HCT116 (cell line): ENCODE results near the gene PKD2L1. TPM values are rescaled to one million over a fixed set of nuclear protein-coding genes. Genes with fewer than 3 reads are reported as not detected.

Experiments
- ATAC-seq: fragments of 200-7000 bp; cut with Tn5 transposase; 2 replicates; pipeline ENCODE4 v1.9.1; 2020; ENCODE audit warnings: mild to moderate bottlenecking, moderate library complexity
- BruUV-seq: library from RNA; stranded (reverse); fragments of 400-500 nt; replicated peaks from 2 replicates; lab custom pipeline; 2021; lab: Mats Ljungman, UMichigan
- CTCF ChIA-PET: fragments of 300-600 bp; sonication (Branson Sonifier 250); formaldehyde crosslinking; loops from one replicate; lab custom pipeline; 2021; ENCODE audit warnings: antibody characterized with exemption; lab: Charles Lee
- POLR2A ChIA-PET: fragments of 300-600, 350-600 bp; sonication (Branson Sonifier 250); formaldehyde crosslinking; loops from one replicate; lab custom pipeline; 2021; ENCODE audit warnings: antibody characterized with exemption; lab: Charles Lee
- RAD21 ChIA-PET, 2 experiments: fragments of 300-600 bp; sonication (Branson Sonifier 250); formaldehyde crosslinking; loops; one replicate each; lab custom pipeline; 2023; ENCODE audit warnings: low total read pairs in 2 of 2; ENCODE audit not compliant: uncharacterized antibody in 2 of 2, unreplicated experiment in 2 of 2, low non-redundant PET in 1 of 2; lab: Charles Lee
- DNase-seq: peaks from one replicate; pipeline ENCODE4 v3.0.0-alpha.2; 2010; ENCODE audit warnings: low read depth, low spot score
- H2AFZ ChIP-seq: fragments of 200-600 bp; shearing (Covaris generic), sonication (generic); 2 replicates; pipeline ENCODE4 v1.6.1; 2017; ENCODE audit warnings: low read depth, mixed run types, mixed read lengths, antibody characterized with exemption, low read length; ENCODE audit not compliant: poor library complexity, severe bottlenecking
- H3K27ac ChIP-seq: 2 replicates; pipeline ENCODE4 v1.5.1; 2012; ENCODE audit warnings: low read depth, low read length
- H3K27me3 ChIP-seq: fragments of 200-600 bp; sonication (generic); 2 replicates; pipeline ENCODE4 v1.6.1; 2016; ENCODE audit warnings: mixed run types, low read length, mixed read lengths; ENCODE audit not compliant: insufficient read depth
- H3K36me3 ChIP-seq, 2 experiments: fragments of 200-500 bp in 1 of 2; fragments of 200-600 bp in 1 of 2; sonication (Bioruptor generic) in 1 of 2; sonication (generic) in 1 of 2; 2 replicates each; pipeline versions ENCODE4 v1.5.1 to v1.6.1; 2014 to 2016; ENCODE audit warnings: low read length in 2 of 2, inconsistent platforms in 1 of 2, mixed read lengths in 1 of 2, mixed run types in 1 of 2; ENCODE audit not compliant: insufficient read depth in 2 of 2, control insufficient read depth in 1 of 2
- H3K4me1 ChIP-seq, 2 experiments: fragments of 200-600 bp in 1 of 2; sonication (generic) in 1 of 2; 2 replicates each; pipeline versions ENCODE4 v1.5.1 to v1.6.1; 2012 to 2017; ENCODE audit warnings: low read length in 2 of 2, inconsistent platforms in 1 of 2, mild to moderate bottlenecking in 1 of 2, mixed read lengths in 1 of 2, mixed run types in 1 of 2, moderate library complexity in 1 of 2; ENCODE audit not compliant: insufficient read depth in 2 of 2, control insufficient read depth in 1 of 2
- H3K4me2 ChIP-seq: fragments of 200-600 bp; sonication (generic); 2 replicates; pipeline ENCODE4 v1.6.1; 2017; ENCODE audit warnings: mixed run types, low read length, mixed read lengths
- H3K4me3 ChIP-seq, 2 experiments: fragments of 200-600 bp in 1 of 2; sonication (generic) in 1 of 2; replicated peaks in 1 of 2; 2 replicates each; pipeline ENCODE4 v1.5.1; 2011 to 2016; ENCODE audit warnings: low read length in 2 of 2, control low read depth in 1 of 2, low read depth in 1 of 2, mild to moderate bottlenecking in 1 of 2, mixed read lengths in 1 of 2, mixed run types in 1 of 2
- H3K79me2 ChIP-seq: fragments of 200-600 bp; sonication (generic); 2 replicates; pipeline ENCODE4 v1.6.1; 2017; ENCODE audit warnings: mild to moderate bottlenecking, mixed run types, low read length, moderate library complexity, mixed read lengths; ENCODE audit not compliant: insufficient read depth
- H3K9ac ChIP-seq: fragments of 200-600 bp; sonication (generic); 2 replicates; pipeline ENCODE4 v1.6.1; 2016; ENCODE audit warnings: low read length, mixed read lengths
- H3K9me2 ChIP-seq: fragments of 200-600 bp; sonication (generic), shearing (Covaris generic); 2 replicates; pipeline ENCODE4 v1.6.1; 2017; ENCODE audit warnings: mixed run types, mild to moderate bottlenecking, moderate library complexity; ENCODE audit not compliant: insufficient read depth
- H3K9me3 ChIP-seq, 2 experiments: fragments of 200-500 bp in 1 of 2; fragments of 200-600 bp in 1 of 2; sonication (Bioruptor generic) in 1 of 2; sonication (generic) in 1 of 2; 2 replicates each; pipeline ENCODE4 v1.6.1; 2014 to 2017; ENCODE audit warnings: low read length in 2 of 2, mixed read lengths in 2 of 2, inconsistent platforms in 1 of 2, low read depth in 1 of 2, mild to moderate bottlenecking in 1 of 2, mixed run types in 1 of 2, moderate library complexity in 1 of 2; ENCODE audit not compliant: control insufficient read depth in 1 of 2, insufficient read depth in 1 of 2
- H4K20me1 ChIP-seq: fragments of 200-600 bp; sonication (generic), shearing (Covaris generic); 2 replicates; pipeline ENCODE4 v1.6.1; 2017; ENCODE audit warnings: mixed run types, mild to moderate bottlenecking, moderate library complexity; ENCODE audit not compliant: insufficient read depth
- CBX3 ChIP-seq: IDR thresholded peaks from 2 replicates; pipeline ENCODE4 v1.6.1; 2012; ENCODE audit warnings: low read depth
- EGR1 ChIP-seq: IDR thresholded peaks from 2 replicates; pipeline ENCODE4 v1.6.1; 2012; ENCODE audit warnings: low read depth
- ELF1 ChIP-seq: IDR thresholded peaks from 2 replicates; pipeline ENCODE4 v1.6.1; 2012; ENCODE audit warnings: low read depth, borderline replicate concordance
- EZH2 ChIP-seq: fragments of 200-600 bp; sonication (generic); IDR thresholded peaks from 2 replicates; pipeline ENCODE4 v1.6.1; 2017; ENCODE audit warnings: antibody characterized with exemption, mixed run types
- FOSL1 ChIP-seq: IDR thresholded peaks from 2 replicates; pipeline ENCODE4 v1.6.1; 2012; ENCODE audit warnings: low read depth
- POLR2A ChIP-seq: IDR thresholded peaks from 2 replicates; pipeline ENCODE4 v1.7.0; 2011; ENCODE audit warnings: borderline replicate concordance; ENCODE audit not compliant: insufficient read depth, insufficient read length; ENCODE audit errors: extremely low read depth
- POLR2AphosphoS5 ChIP-seq: IDR thresholded peaks from 2 replicates; pipeline ENCODE4 v1.6.1; 2011; ENCODE audit warnings: mild to moderate bottlenecking, low read depth, low read length, moderate library complexity
- RAD21 ChIP-seq: IDR thresholded peaks from 2 replicates; pipeline ENCODE4 v1.6.1; 2012; ENCODE audit warnings: low read depth, mild to moderate bottlenecking
- SIN3A ChIP-seq: IDR thresholded peaks from 2 replicates; pipeline ENCODE4 v1.6.1; 2012; ENCODE audit warnings: low read depth
- SP1 ChIP-seq: IDR thresholded peaks from 2 replicates; pipeline ENCODE4 v1.6.1; 2012; ENCODE audit warnings: low read depth
- TCF7L2 ChIP-seq: IDR thresholded peaks from 2 replicates; pipeline ENCODE4 v1.7.0; 2011; ENCODE audit warnings: borderline replicate concordance, inconsistent platforms; ENCODE audit not compliant: insufficient read depth, insufficient read length; ENCODE audit errors: extremely low read depth
- YY1 ChIP-seq: IDR thresholded peaks from 2 replicates; pipeline ENCODE4 v1.6.1; 2011; ENCODE audit warnings: low read length, low read depth, moderate library complexity, mild to moderate bottlenecking; ENCODE audit not compliant: insufficient replicate concordance; ENCODE audit errors: extremely low read depth
- intact Hi-C: fragments of 100-400 bp; cut with micrococcal nuclease; formaldehyde crosslinking; loops from 2 replicates; pipeline ENCODE4 v1.10.0; 2022
- total RNA-seq: library from RNA; stranded (reverse); gene quantifications from one replicate; pipeline ENCODE4 v1.2.1, GENCODE V29; 2021; ENCODE audit not compliant: unreplicated experiment
- TF ChIP-seq, protein P1 (sequence below), 3 experiments: fragments of 200-600 bp in 1 of 3; sonication (generic) in 1 of 3; IDR thresholded peaks in 2 of 3; conservative IDR thresholded peaks in 1 of 3; 2 replicates each; pipeline ENCODE4 v1.5.1; 2012 to 2017; ENCODE audit warnings: low read depth in 2 of 3, low read length in 2 of 3, antibody characterized with exemption in 1 of 3, borderline replicate concordance in 1 of 3, control low read depth in 1 of 3, mild to moderate bottlenecking in 1 of 3, mixed read lengths in 1 of 3, mixed run types in 1 of 3, moderate library complexity in 1 of 3; ENCODE audit not compliant: insufficient read depth in 1 of 3
- TF ChIP-seq, protein P2 (sequence below): IDR thresholded peaks from 2 replicates; pipeline ENCODE4 v1.6.1; 2012

The PKD2L1 gene
- total RNA-seq, 1 experiment from 2014 or later = 0.17 TPM

DNA sequence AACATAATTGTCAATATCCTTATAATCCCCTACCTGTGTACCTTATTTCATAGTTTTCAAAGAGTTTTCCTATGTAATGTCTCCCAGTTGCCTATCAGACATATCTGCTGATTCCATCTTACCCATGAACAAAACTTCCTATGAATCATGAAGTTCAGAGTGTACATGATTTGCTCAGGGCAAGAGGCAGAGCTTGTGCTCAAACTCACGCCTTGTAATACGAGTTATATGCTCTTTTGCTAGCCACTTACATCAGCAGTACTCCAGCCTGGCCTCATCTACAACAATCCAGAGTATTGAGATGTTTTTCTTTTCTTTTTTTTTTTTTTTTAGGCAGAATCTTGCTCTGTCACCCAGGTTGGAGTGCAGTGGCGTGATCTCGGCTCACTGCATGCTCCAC lies 11.8 kb downstream of the PKD2L1 start:
- Histone ChIP-seq H3K9me3 (no peaks in the 10 kb centered on the region), H3K79me2 (no peaks in the 10 kb centered on the region), H3K27me3 (peaks cover 31% of the 10 kb centered on the region), H3K4me2 (no peak overlapping the region), H3K9me2 (no peaks in the 10 kb centered on the region), H3K36me3 (no peaks in the 10 kb centered on the region), H4K20me1 (no peaks in the 10 kb centered on the region), H2AFZ (no peak overlapping the region), H3K27ac (no peak overlapping the region), H3K4me3 (no peak overlapping the region), H3K9ac (no peak overlapping the region), H3K4me1 (no peaks in the 10 kb centered on the region)
- intact Hi-C loops = no loop called here
- POLR2A ChIA-PET = no interaction called here
- ATAC-seq (no peak), DNase-seq (no peak)
- RAD21 ChIA-PET = no interaction called here
- BruUV-seq = no TSS peak
- no peak for TF ChIP-seq SIN3A
- no peak for TF ChIP-seq EZH2
- TF ChIP-seq, protein P1, sequence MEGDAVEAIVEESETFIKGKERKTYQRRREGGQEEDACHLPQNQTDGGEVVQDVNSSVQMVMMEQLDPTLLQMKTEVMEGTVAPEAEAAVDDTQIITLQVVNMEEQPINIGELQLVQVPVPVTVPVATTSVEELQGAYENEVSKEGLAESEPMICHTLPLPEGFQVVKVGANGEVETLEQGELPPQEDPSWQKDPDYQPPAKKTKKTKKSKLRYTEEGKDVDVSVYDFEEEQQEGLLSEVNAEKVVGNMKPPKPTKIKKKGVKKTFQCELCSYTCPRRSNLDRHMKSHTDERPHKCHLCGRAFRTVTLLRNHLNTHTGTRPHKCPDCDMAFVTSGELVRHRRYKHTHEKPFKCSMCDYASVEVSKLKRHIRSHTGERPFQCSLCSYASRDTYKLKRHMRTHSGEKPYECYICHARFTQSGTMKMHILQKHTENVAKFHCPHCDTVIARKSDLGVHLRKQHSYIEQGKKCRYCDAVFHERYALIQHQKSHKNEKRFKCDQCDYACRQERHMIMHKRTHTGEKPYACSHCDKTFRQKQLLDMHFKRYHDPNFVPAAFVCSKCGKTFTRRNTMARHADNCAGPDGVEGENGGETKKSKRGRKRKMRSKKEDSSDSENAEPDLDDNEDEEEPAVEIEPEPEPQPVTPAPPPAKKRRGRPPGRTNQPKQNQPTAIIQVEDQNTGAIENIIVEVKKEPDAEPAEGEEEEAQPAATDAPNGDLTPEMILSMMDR (IDR thresholded peaks at IDR 0.05 in 2 of 3, conservative IDR thresholded peaks at IDR 0.05 in 1 of 3; ENCODE audit: borderline replicate concordance in 1 of 3, insufficient read depth in 1 of 3, low read depth in 2 of 3, low read length in 2 of 3) = no peak
- no peak for TF ChIP-seq TCF7L2
- no peak for TF ChIP-seq POLR2AphosphoS5
- no peak for TF ChIP-seq FOSL1
- TF ChIP-seq, protein P2, sequence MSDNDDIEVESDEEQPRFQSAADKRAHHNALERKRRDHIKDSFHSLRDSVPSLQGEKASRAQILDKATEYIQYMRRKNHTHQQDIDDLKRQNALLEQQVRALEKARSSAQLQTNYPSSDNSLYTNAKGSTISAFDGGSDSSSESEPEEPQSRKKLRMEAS = no peak
- TF ChIP-seq YY1 = no peak
- TF ChIP-seq EGR1 = no peak
- no peak for TF ChIP-seq RAD21
- no peak for TF ChIP-seq SP1
- no peak for TF ChIP-seq CBX3
- no peak for TF ChIP-seq ELF1
- no peak for TF ChIP-seq POLR2A
- CTCF ChIA-PET = no interaction called here
